Upper lobe of right lung (tissue), 1 donor: Measurements from ENCODE around the gene NCK2. TPM values are rescaled to one million over a fixed set of nuclear protein-coding genes. Genes with fewer than 3 reads are reported as not detected.
"Not testable (repeated sequence)": the region's sequence is repeated elsewhere in the genome, so short reads cannot be mapped to it uniquely, and the experiment has no call there.

Experiments
- ATAC-seq: fragments of 200-7000 bp; cut with Tn5 transposase; one replicate; pipeline ENCODE4 v1.9.1; 2020; ENCODE audit warnings: mild to moderate bottlenecking, moderate library complexity
- DNase-seq: peaks from one replicate; pipeline ENCODE4 v3.0.0-alpha.2; 2020
- H3K27ac ChIP-seq: fragments of 200-600 bp; one replicate; pipeline ENCODE4 v1.8.0; 2022
- H3K27me3 ChIP-seq: fragments of 200-600 bp; one replicate; pipeline ENCODE4 v1.8.0; 2022; ENCODE audit warnings: mild to moderate bottlenecking
- H3K36me3 ChIP-seq: fragments of 200-600 bp; one replicate; pipeline ENCODE4 v1.8.0; 2022
- H3K4me1 ChIP-seq: fragments of 200-600 bp; one replicate; pipeline ENCODE4 v1.8.0; 2022
- H3K4me3 ChIP-seq: fragments of 200-600 bp; one replicate; pipeline ENCODE4 v1.8.0; 2022; ENCODE audit warnings: mild to moderate bottlenecking
- H3K9me3 ChIP-seq: fragments of 200-600 bp; one replicate; pipeline ENCODE4 v1.8.0; 2022
- CTCF ChIP-seq: fragments of 200-600 bp; IDR thresholded peaks from one replicate; pipeline ENCODE4 v1.8.0; 2022; ENCODE audit warnings: antibody characterized with exemption
- intact Hi-C: fragments of 100-400 bp; cut with DNase I; formaldehyde crosslinking; loops from one replicate; pipeline ENCODE4 v1.11.0; 2022
- total RNA-seq: library from RNA; stranded (reverse); fragmentation: NEBNext Ultra II Directional; extraction: Animal tissue kit (Norgen Biotek cat#: 25700); gene quantifications from one replicate; pipeline ENCODE4 v1.2.1, GENCODE V29; 2021
- donor health status: DM: no; HTN: yes; CAD: no; lungs with severe emphysema.

NCK2 gene
- total RNA-seq, 1 donor from 2014 or later: 49.7 TPM

- intact Hi-C loops: no loop called here
- Histone ChIP-seq H3K27ac (no peak overlapping the region), H3K36me3 (no peaks in the 10 kb centered on the region), H3K9me3 (no peaks in the 10 kb centered on the region), H3K4me1 (peaks cover 36% of the 10 kb centered on the region), H3K27me3 (no peaks in the 10 kb centered on the region), H3K4me3 (no peak overlapping the region)
- TF ChIP-seq CTCF: no peak
- DNase-seq: no peak
- ATAC-seq: no peak
These were observed 8.7 kb downstream of the NCK2 start for GRCh38 chr2:105753380-105753779.

- no peak overlapping the region for H3K27ac ChIP-seq
- H3K4me3 ChIP-seq: no peak overlapping the region
- H3K4me1 ChIP-seq: peaks cover 36% of the 10 kb centered on the region
- TF ChIP-seq CTCF: no peak
- DNase-seq (no peak), ATAC-seq (no peak)
- H3K27me3 ChIP-seq: no peaks in the 10 kb centered on the region
- no peaks in the 10 kb centered on the region for H3K36me3 ChIP-seq
- H3K9me3 ChIP-seq: no peaks in the 10 kb centered on the region
- intact Hi-C loops: no loop called here
These were observed 9.3 kb downstream of the NCK2 start for GRCh38 chr2:105754011-105754410.

- intact Hi-C loops: no loop called here
- no peak for ATAC-seq
- H3K36me3 ChIP-seq: no peaks in the 10 kb centered on the region
- DNase-seq: no peak
- peaks cover 35% of the 10 kb centered on the region for H3K4me1 ChIP-seq
- no peaks in the 10 kb centered on the region for H3K9me3 ChIP-seq
- no peak for TF ChIP-seq CTCF
- no peak overlapping the region for H3K27ac ChIP-seq
- no peak overlapping the region for H3K4me3 ChIP-seq
- H3K27me3 ChIP-seq: no peaks in the 10 kb centered on the region
These were observed 10.3 kb downstream of the NCK2 start for GRCh38 chr2:105754994-105755393.

GRCh38 chr2:105755895-105756294 is 11.2 kb downstream of the NCK2 start:
- intact Hi-C loops: no loop called here
- ATAC-seq (no peak), DNase-seq (no peak)
- Histone ChIP-seq H3K9me3 (no peaks in the 10 kb centered on the region), H3K4me1 (peaks cover 32% of the 10 kb centered on the region), H3K36me3 (no peaks in the 10 kb centered on the region), H3K4me3 (no peak overlapping the region), H3K27ac (no peak overlapping the region), H3K27me3 (no peaks in the 10 kb centered on the region)
- TF ChIP-seq CTCF: no peak

- intact Hi-C loops: no loop called here
These were observed 11.7 kb downstream of the NCK2 start for GRCh38 chr2:105756435-105756834.

GRCh38 chr2:105756865-105757264 is 12.2 kb downstream of the NCK2 start:
- H3K27me3 ChIP-seq, H3K27ac ChIP-seq, DNase-seq, intact Hi-C loops, ATAC-seq, H3K9me3 ChIP-seq, H3K4me3 ChIP-seq, H3K36me3 ChIP-seq: not testable (repeated sequence)
- peaks cover 32% of the 10 kb centered on the region for H3K4me1 ChIP-seq

More at GRCh38 chr2:105756435-105756834, 11.7 kb downstream of the NCK2 start:
- TF ChIP-seq CTCF: no peak
- Histone ChIP-seq H3K9me3 (no peaks in the 10 kb centered on the region), H3K4me1 (peaks cover 32% of the 10 kb centered on the region), H3K4me3 (no peak overlapping the region), H3K36me3 (no peaks in the 10 kb centered on the region), H3K27ac (no peak overlapping the region), H3K27me3 (no peaks in the 10 kb centered on the region)
- no peak for DNase-seq
- ATAC-seq: no peak
